ENCODE measurements around the gene HELT.
"Not testable (repeated sequence)": the region's sequence is repeated elsewhere in the genome, so short reads cannot be mapped to it uniquely, and the experiment has no call there.

Gene HELT

DNA sequence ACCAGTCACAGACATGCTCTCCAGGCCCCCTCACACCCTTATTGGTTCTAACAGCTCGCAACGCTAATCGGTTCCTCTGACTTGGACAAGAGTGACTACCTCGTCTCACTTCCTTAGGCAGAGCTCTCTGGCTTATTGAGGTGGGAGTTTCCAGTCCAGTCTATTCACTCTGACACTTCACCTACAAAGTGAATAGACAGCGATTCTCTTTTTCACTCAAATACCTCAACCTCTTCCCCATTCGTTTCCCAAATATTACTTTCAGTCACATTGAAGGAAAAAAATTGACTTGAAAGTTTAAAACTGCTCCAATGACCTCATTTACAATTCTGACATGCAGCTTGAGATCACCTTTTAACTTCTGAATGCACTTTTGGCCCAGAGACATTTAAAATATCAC is 17.7 kb downstream of the HELT start:
- DNase-seq (ENCODE audit: low read depth), result no peak

DNA sequence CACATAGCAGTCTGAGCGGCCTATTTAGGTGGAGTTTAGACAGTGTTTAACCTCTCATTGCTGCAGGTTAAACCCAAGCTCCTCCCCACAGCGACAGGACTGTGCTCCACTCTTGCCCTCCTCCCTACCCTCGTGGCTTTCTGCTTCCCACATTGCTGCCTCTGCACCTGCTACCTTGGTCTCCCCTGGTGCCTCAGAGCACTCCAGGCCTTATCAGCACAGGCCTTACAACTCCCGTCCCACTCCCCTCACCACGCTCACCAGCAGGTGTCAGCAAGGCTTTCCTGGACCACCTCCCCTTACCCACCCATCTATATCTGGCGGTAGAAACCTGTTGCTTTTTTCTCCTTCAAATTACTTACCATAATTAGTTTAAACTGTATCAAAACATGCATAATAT is 18.6 kb downstream of the HELT start:
- no peak for DNase-seq (ENCODE audit: low read depth)

DNA sequence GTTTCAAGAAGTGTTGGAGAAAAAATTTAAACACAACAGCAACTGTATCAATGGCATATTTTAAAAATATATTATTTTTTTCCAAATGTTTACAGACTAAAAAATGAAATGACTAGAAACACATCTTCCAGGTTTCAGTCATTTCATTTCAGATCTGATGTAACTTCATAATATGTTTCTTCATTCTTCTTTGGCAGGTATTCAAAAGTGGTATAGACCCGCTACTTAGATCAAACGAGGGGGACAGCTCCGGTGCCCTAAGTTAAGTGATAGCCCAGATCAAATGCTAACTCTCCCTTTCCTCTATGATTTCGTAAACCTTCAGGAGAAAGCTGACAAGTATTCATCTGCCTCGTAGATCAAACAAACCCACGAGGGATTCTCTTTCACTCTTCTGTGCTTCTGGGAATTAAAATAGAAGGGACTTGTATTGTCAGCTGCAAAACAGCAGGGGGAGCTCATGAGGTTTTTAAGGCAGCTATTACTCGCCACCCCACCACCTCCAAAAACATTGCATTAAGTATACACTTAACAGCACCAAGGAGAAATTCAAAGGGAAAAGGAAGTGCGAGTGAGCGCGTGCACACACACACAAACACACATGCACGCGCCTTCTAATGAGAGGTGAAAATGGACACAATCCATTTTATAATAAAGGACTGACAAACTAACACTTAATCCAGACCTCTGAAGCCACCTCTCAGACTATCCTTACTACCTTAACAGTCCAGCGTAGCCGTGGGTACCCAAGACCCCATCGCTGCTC is 21.4 kb downstream of the HELT start:
- DNase-seq (ENCODE audit: low read depth), result peak; percentile 20

DNA sequence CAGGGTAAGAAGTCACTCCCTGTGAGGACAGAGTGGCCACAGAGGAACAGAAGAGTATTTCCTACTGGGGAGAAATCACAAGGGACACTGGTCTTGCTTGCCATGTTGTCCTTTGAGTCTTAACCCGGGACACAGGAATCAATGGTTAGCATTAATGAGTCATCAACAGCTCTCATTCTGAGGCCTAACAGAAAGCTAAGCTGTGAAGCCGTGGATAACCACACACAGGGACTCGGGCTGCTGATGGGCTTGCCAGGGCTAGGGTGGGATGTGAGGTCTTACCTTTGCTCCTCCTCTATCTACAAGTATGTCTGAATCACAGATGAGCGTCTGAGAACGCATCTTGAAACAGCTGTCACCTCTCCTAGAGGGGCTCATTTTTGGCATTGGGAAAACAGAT is 22.2 kb downstream of the HELT start:
- DNase-seq (ENCODE audit: low read depth), result no peak

DNA sequence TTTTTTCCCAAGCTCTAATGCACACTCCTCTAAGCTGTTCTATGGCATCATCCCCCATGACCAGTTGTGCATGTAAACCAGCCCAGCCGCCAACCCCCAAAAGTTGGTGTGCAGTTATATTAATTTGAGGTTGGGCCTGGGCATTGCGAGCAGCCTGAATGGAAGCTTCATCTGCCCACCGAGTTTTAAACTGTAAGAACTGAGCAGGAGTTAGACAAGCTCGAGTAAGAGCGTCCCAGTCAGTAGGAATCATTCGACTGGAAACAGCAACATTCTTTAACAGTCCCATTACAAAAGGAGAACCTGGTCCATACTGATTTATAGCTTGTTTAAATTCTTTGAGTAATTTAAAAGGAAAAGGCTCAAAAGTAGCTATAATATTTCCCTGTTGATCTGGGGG is 32.0 kb downstream of the HELT start:
- DNase-seq (ENCODE audit: low read depth), result not testable (repeated sequence)

DNA sequence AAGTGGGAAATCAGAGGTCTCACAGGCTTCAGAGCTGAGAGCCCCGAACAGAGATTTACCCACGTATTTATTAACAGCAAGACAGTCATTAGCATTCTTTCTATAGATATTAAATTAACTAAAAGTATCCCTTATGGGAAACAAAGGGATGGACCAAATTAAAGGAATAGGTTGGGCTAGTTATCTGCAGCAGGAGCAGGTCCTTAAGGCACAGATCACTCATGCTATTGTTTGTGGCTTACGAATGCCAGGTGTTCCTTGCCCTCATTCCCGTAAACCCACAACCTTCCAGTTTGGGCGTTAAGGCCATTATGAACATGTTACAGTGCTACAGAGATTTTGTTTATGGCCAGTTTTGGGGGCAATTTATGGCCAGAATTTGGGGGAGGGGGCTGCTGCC is 33.0 kb downstream of the HELT start:
- not testable (repeated sequence) for DNase-seq (ENCODE audit: low read depth)

DNA sequence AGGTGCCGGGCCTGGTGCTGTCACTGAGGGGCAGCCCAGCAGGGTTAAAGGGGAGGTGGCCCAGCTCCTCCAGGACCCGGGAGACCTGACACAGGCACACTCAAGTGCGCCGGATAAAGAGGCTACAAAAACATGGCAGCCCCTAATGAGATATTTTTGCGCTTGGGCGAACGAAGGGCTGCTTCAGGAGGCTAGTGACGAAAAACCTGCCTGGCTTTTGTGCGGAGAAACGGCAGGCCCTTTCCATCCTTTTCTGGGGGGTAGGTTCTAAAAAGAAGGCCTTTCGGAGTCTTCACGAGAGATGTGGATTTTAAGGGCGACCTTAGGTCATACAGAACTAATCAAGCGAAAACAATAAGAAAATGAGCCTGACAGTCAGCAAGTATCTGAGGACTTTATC is 35.5 kb downstream of the HELT start:
- no peak for DNase-seq (ENCODE audit: low read depth)

DNA sequence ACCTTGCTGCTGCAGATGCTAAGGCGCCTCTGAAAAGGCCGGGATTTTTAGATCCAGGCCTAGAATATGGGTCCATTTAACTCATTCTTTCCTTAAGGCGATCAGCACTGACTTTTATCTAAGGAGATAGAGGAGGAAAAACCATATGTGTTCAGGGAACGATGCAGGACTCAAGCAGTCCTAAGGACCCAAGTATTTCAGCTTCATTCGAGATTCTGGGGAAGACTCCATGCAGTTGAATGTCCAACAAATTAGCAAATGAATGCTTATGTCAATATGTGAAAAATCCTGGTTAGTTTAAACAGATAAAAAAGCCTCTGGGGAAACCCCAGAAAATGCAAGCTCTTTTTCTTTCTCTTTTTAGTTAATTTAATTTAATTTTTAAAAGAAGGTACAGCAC is 36.0 kb downstream of the HELT start:
- DNase-seq (ENCODE audit: low read depth), result no peak

DNA sequence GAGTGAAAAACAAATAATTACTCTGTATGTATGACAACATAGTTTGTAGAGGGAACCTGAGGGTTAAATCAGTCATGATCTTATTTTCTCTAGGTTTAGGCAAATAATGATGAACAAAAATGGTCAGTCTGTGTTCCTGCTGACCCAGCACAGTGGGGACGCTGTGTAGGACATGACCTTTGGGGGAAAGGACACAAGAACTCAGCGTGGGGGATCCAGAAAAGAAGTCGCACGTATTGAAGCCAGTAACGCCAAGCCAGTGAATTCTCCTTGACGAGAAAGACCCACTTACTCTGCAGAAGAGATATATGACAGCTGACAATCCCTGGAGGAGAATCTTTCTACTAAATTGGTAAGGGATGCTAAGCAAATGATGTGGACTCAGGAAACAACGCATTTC is 36.6 kb downstream of the HELT start:
- no peak for DNase-seq (ENCODE audit: low read depth)

DNA sequence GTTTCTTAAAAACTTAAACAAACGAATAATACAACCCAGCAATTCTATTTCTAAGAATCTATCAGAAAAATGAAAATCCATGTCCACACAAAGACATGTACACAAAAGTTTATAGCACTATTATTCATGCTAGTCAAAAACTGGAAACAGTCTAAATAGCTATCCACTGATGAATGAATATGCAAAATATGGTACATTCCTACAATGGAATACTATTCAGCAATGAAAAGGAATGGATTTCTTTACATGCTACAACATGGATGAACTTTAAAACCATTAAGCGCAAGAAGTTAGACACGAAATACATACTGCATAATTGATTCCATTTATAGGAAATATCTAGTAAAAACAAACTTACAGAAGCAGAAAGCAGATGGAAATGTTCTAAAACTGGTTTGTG is 43.3 kb downstream of the HELT start:
- no peak for DNase-seq (ENCODE audit: low read depth)

DNA sequence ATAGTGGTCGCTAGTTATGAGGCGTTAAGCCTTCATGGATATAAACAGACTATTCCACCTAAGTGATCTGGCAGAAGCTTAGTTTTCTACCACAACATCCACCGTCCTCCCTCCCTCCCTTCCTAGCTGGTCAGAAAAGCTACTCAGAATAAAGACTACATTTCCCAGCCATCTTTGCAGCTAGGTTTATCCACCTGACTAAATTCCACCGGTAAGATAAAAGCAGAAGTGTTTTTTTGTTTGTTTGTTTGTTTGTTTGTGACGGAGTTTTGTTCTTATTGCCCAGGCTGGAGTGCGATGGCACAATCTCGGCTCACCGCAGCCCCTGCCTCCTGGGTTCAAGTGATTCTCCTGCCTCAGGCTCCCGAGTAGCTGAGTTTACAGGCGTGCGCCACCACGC is 44.3 kb downstream of the HELT start:
- no peak for DNase-seq (ENCODE audit: low read depth)

DNA sequence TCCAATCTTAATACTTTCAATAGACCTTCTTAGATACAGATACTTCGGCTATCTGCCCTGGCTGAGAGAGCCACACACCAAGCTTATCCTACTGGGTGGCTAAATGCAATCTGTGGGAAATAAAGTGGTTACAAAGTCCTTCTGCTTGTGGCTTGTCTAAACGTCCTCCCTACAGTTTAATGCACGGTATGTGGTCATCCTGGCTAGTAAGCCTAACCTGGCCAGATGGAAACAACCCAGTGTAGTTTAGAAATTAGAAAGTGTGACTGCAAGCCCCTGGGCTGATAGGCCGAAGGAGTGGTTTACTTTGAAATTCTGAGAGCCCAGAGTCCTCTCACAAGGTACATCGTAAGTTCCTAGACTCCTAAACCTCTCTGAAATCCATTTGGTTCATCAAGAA is 47.9 kb downstream of the HELT start:
- no peak for DNase-seq (ENCODE audit: low read depth)

DNA sequence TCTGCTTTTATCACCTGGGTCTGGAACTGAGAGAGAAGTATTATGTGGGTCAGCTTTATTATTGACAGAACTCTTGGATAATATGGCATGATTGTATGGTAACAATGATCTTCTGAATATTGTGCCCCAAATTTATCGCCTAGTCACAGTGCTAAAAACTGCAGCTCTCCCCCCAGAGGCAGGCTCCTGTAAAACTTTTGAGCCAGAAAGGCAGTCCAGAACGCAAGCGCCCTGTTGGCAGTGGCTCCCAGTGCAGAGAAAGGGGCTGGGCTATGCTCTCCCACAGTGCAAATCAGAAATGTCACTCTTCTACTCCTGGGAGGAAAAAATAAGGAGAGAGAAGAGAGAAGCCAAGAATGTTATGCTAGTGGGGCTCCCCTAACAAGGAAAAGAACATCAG is 50.5 kb downstream of the HELT start:
- DNase-seq (ENCODE audit: low read depth), result no peak

All from stimulated activated CD4-positive, alpha-beta T cell treated with anti-CD3 and anti-CD28 coated beads, Interleukin-2, amount 100 ng/mL, for 4 hours (primary cell).